ENCODE measurements around the gene TPO.

TPO gene

GRCh38 chr2:1494257-1494656 is 81.0 kb downstream of the TPO start:
- no peaks in the 10 kb centered on the region for H3K27me3 Mint-ChIP-seq
- H3K27ac Mint-ChIP-seq, result no peak overlapping the region
- no peaks in the 10 kb centered on the region for H3K4me1 Mint-ChIP-seq
- H3K4me3 Mint-ChIP-seq, result no peak overlapping the region
- ATAC-seq (no peak), DNase-seq (no peak)
- H3K9me3 Mint-ChIP-seq, result no peaks in the 10 kb centered on the region

DNA sequence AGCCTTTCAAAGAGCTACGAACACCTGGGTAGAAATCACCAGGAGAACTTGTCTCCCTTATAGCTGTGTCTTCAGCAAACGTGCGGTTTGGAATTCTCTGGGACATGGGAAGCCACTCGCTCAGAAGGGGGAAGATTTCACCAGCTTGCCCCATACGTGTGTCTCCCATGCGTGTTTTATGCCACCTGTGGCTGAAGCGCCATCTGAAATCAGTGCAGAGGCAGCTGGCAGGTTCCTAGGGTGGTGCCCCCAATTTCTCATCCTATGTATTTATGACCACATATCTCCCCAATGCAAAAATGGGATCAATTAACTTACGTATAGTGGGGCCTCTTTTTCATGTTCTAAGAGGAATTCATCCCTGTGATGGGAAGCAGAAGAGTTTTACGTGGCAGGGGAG is 81.6 kb downstream of the TPO start:
- ATAC-seq (no peak), DNase-seq (no peak)
- H3K4me3 Mint-ChIP-seq, result no peak overlapping the region
- H3K27ac Mint-ChIP-seq, result no peak overlapping the region
- no peaks in the 10 kb centered on the region for H3K4me1 Mint-ChIP-seq
- H3K27me3 Mint-ChIP-seq, result no peaks in the 10 kb centered on the region
- no peaks in the 10 kb centered on the region for H3K9me3 Mint-ChIP-seq

GRCh38 chr2:1495676-1496358 is 82.6 kb downstream of the TPO start:
- no peak overlapping the region for H3K27ac Mint-ChIP-seq
- H3K27me3 Mint-ChIP-seq, result no peaks in the 10 kb centered on the region
- DNase-seq, result no peak
- H3K4me3 Mint-ChIP-seq, result no peak overlapping the region
- ATAC-seq, result no peak
- no peaks in the 10 kb centered on the region for H3K9me3 Mint-ChIP-seq
- no peaks in the 10 kb centered on the region for H3K4me1 Mint-ChIP-seq

GRCh38 chr2:1496359-1496821 is 83.1 kb downstream of the TPO start:
- Mint-ChIP-seq H3K9me3 (no peaks in the 10 kb centered on the region), H3K27ac (no peak overlapping the region), H3K27me3 (no peaks in the 10 kb centered on the region), H3K4me3 (no peak overlapping the region), H3K4me1 (no peaks in the 10 kb centered on the region)
- DNase-seq (no peak), ATAC-seq (no peak)

- Mint-ChIP-seq H3K27me3 (no peaks in the 10 kb centered on the region), H3K27ac (no peak overlapping the region), H3K9me3 (no peaks in the 10 kb centered on the region), H3K4me1 (no peaks in the 10 kb centered on the region), H3K4me3 (no peak overlapping the region)
- no peak for DNase-seq
- ATAC-seq, result no peak
Measured at GRCh38 chr2:1497122-1497611, 83.9 kb downstream of the TPO start.

DNA sequence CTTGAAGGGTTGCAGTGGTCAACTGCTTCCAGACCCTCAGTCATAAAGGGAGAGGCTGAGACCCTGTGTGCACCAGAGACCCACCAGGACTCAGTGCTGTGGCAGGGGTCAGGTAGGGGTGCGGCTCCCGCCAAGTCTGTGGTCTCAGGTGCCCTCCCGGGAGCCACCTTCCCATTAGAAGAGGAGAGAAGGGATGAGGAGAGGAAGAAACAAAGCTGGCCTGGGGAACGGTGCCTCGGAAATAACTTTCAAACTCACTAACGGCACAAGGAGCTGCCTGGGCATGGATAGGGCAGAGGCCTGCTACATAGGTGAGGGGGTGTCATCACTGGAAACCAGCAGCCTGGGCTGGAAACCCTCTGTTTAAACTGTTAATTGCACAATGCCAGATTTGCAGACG is 84.9 kb downstream of the TPO start:
- DNase-seq (no peak), ATAC-seq (no peak)
- H3K4me3 Mint-ChIP-seq, result no peak overlapping the region
- H3K27ac Mint-ChIP-seq, result no peak overlapping the region
- no peaks in the 10 kb centered on the region for H3K4me1 Mint-ChIP-seq
- no peaks in the 10 kb centered on the region for H3K27me3 Mint-ChIP-seq
- no peaks in the 10 kb centered on the region for H3K9me3 Mint-ChIP-seq

DNA sequence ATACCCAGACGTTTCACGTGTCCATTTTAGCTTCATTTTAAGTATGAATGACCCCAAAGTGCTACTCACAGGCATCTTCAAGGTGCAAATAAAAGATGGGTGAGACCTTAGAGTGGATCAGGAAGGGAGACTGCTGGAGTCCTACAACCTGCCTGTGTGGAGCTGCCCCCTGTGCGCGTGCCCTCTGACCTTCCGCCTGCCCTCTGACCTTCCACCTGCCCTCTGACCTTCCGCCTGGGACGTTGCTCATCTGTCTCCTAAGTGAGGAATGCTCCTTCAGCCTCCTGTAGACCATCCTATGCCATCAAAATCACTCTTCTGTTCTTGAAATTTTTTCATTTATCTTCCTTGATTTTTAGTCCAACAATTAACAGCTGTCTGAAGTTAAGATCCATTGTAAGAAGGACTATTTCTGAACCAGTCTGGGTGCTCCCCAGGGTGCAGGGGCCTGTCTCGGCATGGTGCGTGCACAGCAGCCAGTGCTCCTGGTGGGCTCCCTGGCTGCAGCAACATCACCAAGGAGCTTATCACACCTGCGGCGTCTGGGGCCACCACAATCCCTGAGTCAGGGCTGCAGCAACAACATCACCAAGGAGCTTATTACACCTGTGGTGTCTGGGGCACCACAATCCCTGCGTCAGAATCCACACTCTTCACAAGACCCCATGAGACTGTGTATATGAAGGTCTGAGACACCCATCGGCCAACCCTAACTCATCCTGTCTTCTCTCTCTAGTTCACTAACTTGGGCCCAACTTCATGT is 86.0 kb downstream of the TPO start:
- Mint-ChIP-seq H3K4me3 (no peak overlapping the region), H3K27ac (no peak overlapping the region), H3K9me3 (no peaks in the 10 kb centered on the region), H3K27me3 (no peaks in the 10 kb centered on the region), H3K4me1 (no peaks in the 10 kb centered on the region)
- ATAC-seq (no peak), DNase-seq (no peak)

DNA sequence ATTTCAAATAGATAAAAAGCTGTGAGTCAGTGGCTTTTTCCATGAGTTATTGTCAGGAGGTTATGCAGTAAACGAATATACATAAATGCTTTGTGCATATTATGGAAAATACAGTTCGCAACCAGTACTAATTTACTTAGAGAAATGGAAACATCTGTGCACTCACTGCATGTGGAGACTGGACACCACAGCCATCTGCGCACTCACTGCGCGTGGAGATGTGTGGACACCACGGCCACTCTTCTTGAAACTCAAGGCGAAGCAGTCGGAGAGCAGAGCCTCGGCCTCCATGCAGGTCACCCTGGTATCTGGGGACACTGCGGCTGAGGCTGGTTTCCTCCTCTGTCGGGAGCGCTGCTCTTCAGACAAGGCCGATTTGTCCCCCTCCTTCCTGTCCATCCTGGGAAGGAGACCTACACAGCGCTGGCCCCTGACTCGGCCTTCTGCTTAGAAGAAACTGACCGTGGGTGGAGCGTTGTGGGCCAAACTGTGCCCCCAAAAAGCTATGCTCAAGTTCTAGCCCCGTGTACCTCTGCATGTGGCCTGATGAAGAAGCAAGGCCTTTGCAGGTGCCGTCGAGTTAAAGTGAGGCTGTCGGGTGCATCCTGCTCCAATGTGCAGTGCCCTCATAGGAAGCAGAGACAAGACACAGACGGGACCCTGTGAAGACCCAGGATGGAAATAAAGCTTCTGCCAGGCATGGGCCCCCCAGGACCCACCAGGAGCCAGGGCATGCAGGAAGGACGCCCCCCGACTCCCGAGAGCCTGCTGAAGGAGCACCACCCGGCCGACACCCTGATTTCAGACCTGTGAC is 88.0 kb downstream of the TPO start:
- Mint-ChIP-seq H3K4me3 (no peak overlapping the region), H3K4me1 (no peaks in the 10 kb centered on the region), H3K27ac (no peak overlapping the region), H3K27me3 (no peaks in the 10 kb centered on the region), H3K9me3 (no peaks in the 10 kb centered on the region)
- no peak for ATAC-seq
- no peak for DNase-seq

GRCh38 chr2:1501991-1502390 is 88.7 kb downstream of the TPO start:
- ATAC-seq, result no peak
- Mint-ChIP-seq H3K4me3 (no peak overlapping the region), H3K9me3 (no peaks in the 10 kb centered on the region), H3K27ac (no peak overlapping the region), H3K4me1 (no peaks in the 10 kb centered on the region), H3K27me3 (no peaks in the 10 kb centered on the region)
- no peak for DNase-seq

DNA sequence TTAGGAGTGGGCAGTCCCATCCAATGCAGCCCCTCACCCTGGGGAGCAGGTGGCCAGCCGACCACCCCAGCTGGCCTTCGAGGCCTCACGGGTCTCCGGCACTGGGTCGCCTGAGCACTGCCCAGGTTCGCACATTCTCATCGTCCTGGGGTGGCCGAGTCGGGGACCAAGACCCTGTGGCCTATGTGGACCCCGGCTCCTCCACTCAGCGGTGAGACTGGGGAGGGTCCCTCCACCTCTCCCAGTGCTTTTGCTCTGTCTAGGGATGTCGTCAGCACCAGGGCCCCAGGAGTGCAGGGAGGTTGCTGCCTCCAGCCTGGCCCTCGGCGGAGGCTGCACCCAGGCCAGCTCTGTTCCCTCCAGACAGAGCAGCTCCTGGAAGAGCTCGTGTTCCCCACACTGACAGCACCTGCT is 89.6 kb downstream of the TPO start:
- Mint-ChIP-seq H3K4me1 (no peaks in the 10 kb centered on the region), H3K9me3 (no peaks in the 10 kb centered on the region), H3K4me3 (no peak overlapping the region), H3K27me3 (no peaks in the 10 kb centered on the region), H3K27ac (no peak overlapping the region)
- ATAC-seq (peak; percentile 33), DNase-seq (no peak)

- no peaks in the 10 kb centered on the region for H3K9me3 Mint-ChIP-seq
- no peaks in the 10 kb centered on the region for H3K27me3 Mint-ChIP-seq
- no peak for DNase-seq
- no peak overlapping the region for H3K4me3 Mint-ChIP-seq
- H3K27ac Mint-ChIP-seq, result no peak overlapping the region
- H3K4me1 Mint-ChIP-seq, result peaks cover 2% of the 10 kb centered on the region
- ATAC-seq, result peak; percentile 29
Measured at GRCh38 chr2:1503471-1504310, 90.4 kb downstream of the TPO start.

DNA sequence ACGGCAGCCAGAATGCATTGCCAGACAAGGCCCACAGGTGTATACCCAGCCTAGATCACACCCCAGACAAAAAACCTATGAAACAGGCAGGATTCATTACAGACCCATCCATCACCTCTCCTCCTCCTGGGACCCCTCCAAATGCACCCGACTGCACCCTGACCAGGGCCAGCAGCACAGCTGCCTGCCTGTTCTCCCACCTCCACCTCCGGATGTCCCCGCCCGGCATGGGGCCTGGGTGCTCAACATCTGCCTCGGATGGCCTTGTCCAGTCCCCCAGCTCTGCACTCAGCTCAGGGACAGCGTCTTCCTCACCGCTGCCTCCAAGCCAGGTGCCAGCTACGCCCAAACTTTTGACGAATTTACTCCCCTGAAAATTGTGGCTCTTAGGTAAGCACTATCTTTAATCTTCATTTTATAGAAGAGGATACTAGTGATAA is 91.1 kb downstream of the TPO start:
- Mint-ChIP-seq H3K4me1 (peaks cover 8% of the 10 kb centered on the region), H3K27ac (no peak overlapping the region)

DNA sequence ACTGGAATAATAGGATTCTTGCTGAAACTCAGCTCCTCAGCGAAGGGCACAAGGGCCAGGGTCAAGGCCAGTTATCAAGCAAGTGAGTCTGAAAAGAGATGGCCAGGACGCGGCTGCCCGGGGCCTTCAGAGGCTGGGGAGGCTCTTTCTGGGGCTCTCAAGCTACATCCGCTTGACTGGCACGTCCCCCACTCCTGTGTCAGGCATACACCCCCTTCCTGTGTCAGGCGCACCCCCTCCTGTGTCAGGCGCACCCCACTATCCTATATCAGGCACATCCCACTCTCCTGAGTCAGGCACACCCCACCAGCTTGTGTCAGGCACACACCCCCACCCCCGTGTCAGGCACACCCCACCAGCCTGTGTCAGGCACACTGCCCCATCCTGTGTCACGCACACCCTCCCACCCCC is 91.8 kb downstream of the TPO start:
- DNase-seq, result no peak
- no peak overlapping the region for H3K4me3 Mint-ChIP-seq
- peaks cover 12% of the 10 kb centered on the region for H3K27me3 Mint-ChIP-seq
- peaks cover 15% of the 10 kb centered on the region for H3K4me1 Mint-ChIP-seq
- H3K9me3 Mint-ChIP-seq, result no peaks in the 10 kb centered on the region
- no peak overlapping the region for H3K27ac Mint-ChIP-seq
- peak; percentile 21 for ATAC-seq

More for the DNA sequence above, 91.1 kb downstream of the TPO start:
- H3K27me3 Mint-ChIP-seq, result peaks cover 5% of the 10 kb centered on the region
- H3K4me3 Mint-ChIP-seq, result no peak overlapping the region
- H3K9me3 Mint-ChIP-seq, result no peaks in the 10 kb centered on the region
- ATAC-seq, result no peak
- no peak for DNase-seq

DNA sequence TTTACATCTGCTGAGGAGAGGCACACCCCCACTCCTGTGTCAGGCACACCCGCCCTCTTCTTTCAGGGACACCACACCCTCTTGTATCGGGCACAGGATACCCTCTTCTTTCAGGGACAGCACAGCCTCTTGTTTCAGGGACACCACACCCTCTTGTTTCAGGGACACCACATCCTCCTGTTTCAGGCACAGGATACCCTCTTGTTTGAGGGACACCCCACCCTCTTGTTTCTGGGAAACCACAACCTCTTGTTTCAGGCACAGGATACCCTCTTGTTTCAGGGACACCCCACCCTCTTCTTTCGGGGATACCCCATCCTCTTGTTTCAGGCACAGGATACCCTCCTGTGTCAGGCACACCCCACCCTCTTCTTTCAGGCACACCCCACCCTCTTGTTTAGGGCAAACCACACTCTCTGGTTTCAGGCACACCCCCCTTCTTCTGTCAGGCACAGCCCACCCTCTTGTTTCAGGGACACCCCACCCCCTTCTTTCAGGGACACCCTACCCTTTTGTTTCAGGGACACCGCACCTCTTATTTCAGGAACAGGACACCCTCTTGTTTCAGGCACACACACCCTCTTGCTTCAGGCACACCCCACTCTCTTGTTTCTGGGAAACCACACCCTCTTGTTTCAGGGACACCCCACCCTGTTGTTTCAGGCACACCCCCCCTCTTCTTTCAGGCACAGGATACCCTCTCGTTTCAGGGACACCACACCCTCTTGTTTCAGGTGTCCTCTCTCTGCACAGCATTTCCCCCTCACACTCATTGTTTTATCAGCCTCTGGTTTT is 96.2 kb downstream of the TPO start:
- peak overlapping the region; percentile 17 to 55 for H3K4me3 Mint-ChIP-seq
- H3K4me1 Mint-ChIP-seq, result peaks cover 23% of the 10 kb centered on the region
- no peaks in the 10 kb centered on the region for H3K9me3 Mint-ChIP-seq
- H3K27ac Mint-ChIP-seq, result peak overlapping the region in 1 of 2 donors; percentile 88
- H3K27me3 Mint-ChIP-seq, result peaks cover 15% of the 10 kb centered on the region
- DNase-seq, result peak in 1 of 2 donors; percentile 36
- ATAC-seq, result peak; percentile 90
